ENCODE data around the gene NKD1. TPM values are rescaled to one million over a fixed set of nuclear protein-coding genes. Genes with fewer than 3 reads are reported as not detected.

NKD1 gene, protein sequence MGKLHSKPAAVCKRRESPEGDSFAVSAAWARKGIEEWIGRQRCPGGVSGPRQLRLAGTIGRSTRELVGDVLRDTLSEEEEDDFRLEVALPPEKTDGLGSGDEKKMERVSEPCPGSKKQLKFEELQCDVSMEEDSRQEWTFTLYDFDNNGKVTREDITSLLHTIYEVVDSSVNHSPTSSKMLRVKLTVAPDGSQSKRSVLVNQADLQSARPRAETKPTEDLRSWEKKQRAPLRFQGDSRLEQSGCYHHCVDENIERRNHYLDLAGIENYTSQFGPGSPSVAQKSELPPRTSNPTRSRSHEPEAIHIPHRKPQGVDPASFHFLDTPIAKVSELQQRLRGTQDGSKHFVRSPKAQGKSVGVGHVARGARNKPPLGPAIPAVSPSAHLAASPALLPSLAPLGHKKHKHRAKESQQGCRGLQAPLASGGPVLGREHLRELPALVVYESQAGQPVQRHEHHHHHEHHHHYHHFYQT
- 0.12 TPM for polyA plus RNA-seq (2013)

DNA sequence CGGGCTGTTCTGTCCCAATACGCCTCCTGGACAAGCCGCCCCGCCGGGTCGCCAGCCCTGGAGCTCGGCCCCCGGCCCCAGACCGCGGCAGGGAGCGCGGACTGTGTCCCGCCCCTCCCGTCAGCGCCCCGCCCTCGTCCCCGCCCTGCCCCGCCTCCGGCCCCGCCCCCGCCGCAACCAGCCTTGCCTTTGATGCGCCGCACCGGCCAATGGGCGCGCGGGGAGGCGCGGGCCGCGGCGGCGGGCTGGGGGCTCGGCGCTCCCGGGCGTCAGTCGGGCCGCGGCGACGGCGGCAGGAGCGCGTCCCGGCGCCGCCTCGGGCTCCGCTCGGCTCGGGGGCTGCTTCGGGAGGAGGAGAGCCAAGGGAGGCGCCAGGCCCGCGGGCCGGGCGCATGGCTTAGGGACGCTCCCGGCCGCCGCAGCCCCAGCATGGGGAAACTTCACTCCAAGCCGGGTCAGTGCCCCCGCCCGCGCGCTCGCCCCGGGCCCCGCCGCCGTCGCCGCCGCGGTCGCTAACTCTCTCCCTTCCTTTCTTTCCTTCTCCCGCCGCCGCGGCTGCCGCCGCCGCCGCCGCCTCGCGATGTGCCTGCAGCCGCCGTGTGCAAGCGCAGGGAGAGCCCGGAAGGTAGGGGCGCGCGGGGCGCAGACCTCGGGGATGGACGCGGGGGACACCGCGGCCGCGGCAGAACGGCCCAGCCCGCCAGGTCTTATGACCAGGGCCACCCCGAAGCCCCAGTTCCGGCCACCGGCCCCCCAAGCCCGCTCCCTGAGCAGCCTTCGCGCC lies at the start of gene NKD1:
NKD1 (plus strand) TSS at position 272 of the 784 bp plus-strand sequence; CDS start at position 430, 158 bp downstream.
- Histone ChIP-seq H3K4me3 (ENCODE audit: control insufficient read depth in 1 of 7, extremely low read depth in 1 of 7, insufficient read depth in 4 of 7, low read depth in 2 of 7, low read length in 6 of 7) (peak within 1 kb of the TSS; percentile 55 to 85 (median 68)), H3K9me3 (ENCODE audit: control extremely low read depth in 1 of 5, control insufficient read depth in 4 of 5, insufficient read depth in 2 of 5, low read depth in 1 of 5, low read length in 4 of 5) (peaks cover 0 to 4% (median 0%) of the 10 kb centered on the region in 5 experiments), H3K27ac (ENCODE audit: insufficient read depth in 1 of 2, low read depth in 1 of 2, low read length in 2 of 2, poor library complexity in 1 of 2, severe bottlenecking in 2 of 2) (no peak within 1 kb of the TSS), H3K36me3 (ENCODE audit: control insufficient read depth in 4 of 4, insufficient read depth in 4 of 4, low read length in 3 of 4) (no peaks in the 10 kb centered on the region), H3K4me1 (ENCODE audit: control extremely low read depth in 1 of 4, control insufficient read depth in 4 of 4, insufficient read depth in 4 of 4, low read length in 3 of 4) (peaks cover 3 to 19% (median 15%) of the 10 kb centered on the region in 4 experiments), H3K27me3 (replicated peaks in 2 of 5; ENCODE audit: control insufficient read depth in 4 of 5, insufficient read depth in 5 of 5, low read length in 4 of 5) (peaks cover 0 to 40% (median 27%) of the 10 kb centered on the region in 5 experiments)
- POLR2A ChIA-PET: no interaction called here
- DNase-seq: peak; percentile 37 to 58 (median 51)
- CTCF ChIA-PET: no interaction called here
- under 1% methylated on average over 90 of the region's 113 CpGs for whole genome bisulfite sequencing (ENCODE audit: insufficient coverage)

DNA sequence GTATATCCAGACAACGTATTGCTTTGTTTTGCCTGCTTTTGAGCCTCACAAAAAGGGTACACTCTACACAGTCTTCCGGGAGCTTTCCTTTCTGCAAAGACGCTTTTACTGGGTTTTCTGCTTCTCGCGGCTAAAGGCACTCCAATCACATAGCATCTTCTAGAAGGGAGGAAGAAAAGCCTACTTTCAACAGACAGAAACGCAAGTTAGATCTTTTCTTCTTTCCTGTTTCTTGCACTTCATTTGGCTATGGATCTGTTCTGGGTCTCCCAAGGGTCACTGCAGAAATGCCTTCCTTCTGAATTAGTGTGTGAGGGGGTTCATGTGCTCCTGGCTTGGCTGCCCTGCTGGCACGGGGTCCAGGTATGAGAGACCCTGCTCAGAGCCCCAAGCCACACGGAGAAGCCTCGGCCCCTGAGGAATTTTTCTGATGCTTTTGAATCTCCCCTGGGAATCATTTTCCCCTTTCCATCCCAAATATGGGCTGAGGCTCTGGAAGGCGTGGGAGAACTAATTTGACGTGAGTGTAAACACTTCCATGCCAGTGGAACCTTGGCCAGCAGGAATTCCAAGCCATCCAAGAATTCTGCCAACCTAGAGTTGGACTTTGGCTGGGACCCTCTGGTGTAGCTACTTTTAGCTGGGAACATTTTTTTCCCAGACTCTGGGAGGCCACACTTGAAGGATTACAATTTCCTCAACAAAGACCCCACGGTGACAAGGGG lies 49.6 kb upstream of the NKD1 start:
- H3K4me1 ChIP-seq (ENCODE audit: control extremely low read depth in 1 of 4, control insufficient read depth in 4 of 4, insufficient read depth in 4 of 4, low read length in 3 of 4): no peaks in the 10 kb centered on the region
- no peaks in the 10 kb centered on the region for H3K36me3 ChIP-seq (ENCODE audit: control insufficient read depth in 4 of 4, insufficient read depth in 4 of 4, low read length in 3 of 4)
- POLR2A ChIA-PET: no interaction called here
- no peaks in the 10 kb centered on the region for H3K27me3 ChIP-seq (replicated peaks in 2 of 5; ENCODE audit: control insufficient read depth in 4 of 5, insufficient read depth in 5 of 5, low read length in 4 of 5)
- H3K9me3 ChIP-seq (ENCODE audit: control extremely low read depth in 1 of 5, control insufficient read depth in 4 of 5, insufficient read depth in 2 of 5, low read depth in 1 of 5, low read length in 4 of 5): peaks cover 0 to 4% (median 0%) of the 10 kb centered on the region in 5 experiments
- 92% methylated on average over 9 of the region's 12 CpGs for WGBS (ENCODE audit: insufficient coverage)
- CTCF ChIA-PET: no interaction called here
- no peak overlapping the region for H3K27ac ChIP-seq (ENCODE audit: insufficient read depth in 1 of 2, low read depth in 1 of 2, low read length in 2 of 2, poor library complexity in 1 of 2, severe bottlenecking in 2 of 2)
- H3K4me3 ChIP-seq (ENCODE audit: control insufficient read depth in 1 of 7, extremely low read depth in 1 of 7, insufficient read depth in 4 of 7, low read depth in 2 of 7, low read length in 6 of 7): no peak overlapping the region
- DNase-seq: no peak

DNA sequence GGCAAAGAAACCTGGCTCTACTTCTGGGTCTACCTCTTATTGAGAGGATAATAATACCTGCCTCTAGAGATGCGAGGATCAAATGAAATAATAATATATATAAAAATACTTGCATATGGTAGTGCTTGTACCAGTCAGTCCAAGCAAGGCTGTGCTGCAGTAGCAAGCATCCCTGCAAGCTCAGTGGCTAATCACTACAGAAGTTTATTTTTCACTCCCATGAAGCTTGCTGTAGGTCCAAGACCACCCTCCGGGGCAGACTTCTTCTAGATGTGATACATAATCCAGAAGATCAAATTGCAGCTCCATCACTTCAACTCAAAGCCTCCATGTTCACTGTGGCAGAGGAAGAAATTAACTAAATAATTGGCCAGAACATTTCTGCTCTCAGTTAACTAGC lies 48.9 kb upstream of the NKD1 start:
- no peaks in the 10 kb centered on the region for H3K4me1 ChIP-seq (ENCODE audit: control extremely low read depth in 1 of 4, control insufficient read depth in 4 of 4, insufficient read depth in 4 of 4, low read length in 3 of 4)
- POLR2A ChIA-PET: no interaction called here
- no peaks in the 10 kb centered on the region for H3K27me3 ChIP-seq (replicated peaks in 2 of 5; ENCODE audit: control insufficient read depth in 4 of 5, insufficient read depth in 5 of 5, low read length in 4 of 5)
- H3K27ac ChIP-seq (ENCODE audit: insufficient read depth in 1 of 2, low read depth in 1 of 2, low read length in 2 of 2, poor library complexity in 1 of 2, severe bottlenecking in 2 of 2): no peak overlapping the region
- H3K36me3 ChIP-seq (ENCODE audit: control insufficient read depth in 4 of 4, insufficient read depth in 4 of 4, low read length in 3 of 4): no peaks in the 10 kb centered on the region
- peaks cover 0 to 4% (median 0%) of the 10 kb centered on the region in 5 experiments for H3K9me3 ChIP-seq (ENCODE audit: control extremely low read depth in 1 of 5, control insufficient read depth in 4 of 5, insufficient read depth in 2 of 5, low read depth in 1 of 5, low read length in 4 of 5)
- CTCF ChIA-PET: no interaction called here
- no peak for DNase-seq
- no peak overlapping the region for H3K4me3 ChIP-seq (ENCODE audit: control insufficient read depth in 1 of 7, extremely low read depth in 1 of 7, insufficient read depth in 4 of 7, low read depth in 2 of 7, low read length in 6 of 7)
- no CpG with 5 or more reads among the region's 2 CpGs for WGBS (ENCODE audit: insufficient coverage)

DNA sequence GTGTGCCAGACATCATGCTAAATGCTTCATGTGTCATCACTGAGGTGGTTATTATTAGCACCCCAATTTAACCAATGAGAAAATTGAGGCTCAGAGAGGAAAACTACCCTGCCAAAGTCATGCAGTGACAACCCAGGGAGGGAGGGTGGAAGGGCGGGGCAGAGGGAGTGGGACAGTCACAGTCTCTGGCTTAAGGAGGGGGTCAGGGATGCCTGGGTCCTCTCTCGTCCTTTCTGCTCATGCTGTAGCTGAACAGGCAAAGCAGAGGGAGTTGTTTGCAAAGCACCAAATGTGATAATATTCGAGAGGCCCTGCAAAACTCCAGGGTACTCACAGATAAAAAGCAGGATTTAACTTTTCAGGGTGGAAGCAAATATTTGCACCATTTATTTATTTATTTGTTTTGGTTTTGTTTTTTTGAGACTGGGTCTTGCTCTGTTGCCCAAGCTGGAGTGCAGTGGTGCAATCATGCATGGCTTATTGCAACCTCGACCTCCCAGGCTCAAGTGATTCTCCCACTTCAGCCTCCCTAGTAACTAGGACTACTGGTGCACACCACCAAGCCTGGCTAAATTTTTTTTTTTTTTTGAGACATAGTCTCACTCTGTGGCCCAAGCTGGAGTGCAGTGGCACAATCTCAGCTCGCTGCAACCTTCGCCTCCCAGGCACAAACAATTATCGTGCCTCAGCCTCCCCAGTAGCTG lies 47.9 kb upstream of the NKD1 start:
- H3K4me1 ChIP-seq (ENCODE audit: control extremely low read depth in 1 of 4, control insufficient read depth in 4 of 4, insufficient read depth in 4 of 4, low read length in 3 of 4): no peaks in the 10 kb centered on the region
- 93% methylated on average over 5 of the region's 7 CpGs for WGBS (ENCODE audit: insufficient coverage)
- no peak overlapping the region for H3K27ac ChIP-seq (ENCODE audit: insufficient read depth in 1 of 2, low read depth in 1 of 2, low read length in 2 of 2, poor library complexity in 1 of 2, severe bottlenecking in 2 of 2)
- ChIA-PET CTCF (no interaction called here), POLR2A (interaction anchor here (0.5 kb wide), 1 partner anchor 541 kb away, joined by 3 read pairs; no protein-coding TSS in a partner anchor)
- H3K27me3 ChIP-seq (replicated peaks in 2 of 5; ENCODE audit: control insufficient read depth in 4 of 5, insufficient read depth in 5 of 5, low read length in 4 of 5): no peaks in the 10 kb centered on the region
- H3K9me3 ChIP-seq (ENCODE audit: control extremely low read depth in 1 of 5, control insufficient read depth in 4 of 5, insufficient read depth in 2 of 5, low read depth in 1 of 5, low read length in 4 of 5): peaks cover 0 to 3% (median 0%) of the 10 kb centered on the region in 5 experiments
- DNase-seq: no peak
- H3K4me3 ChIP-seq (ENCODE audit: control insufficient read depth in 1 of 7, extremely low read depth in 1 of 7, insufficient read depth in 4 of 7, low read depth in 2 of 7, low read length in 6 of 7): no peak overlapping the region
- no peaks in the 10 kb centered on the region for H3K36me3 ChIP-seq (ENCODE audit: control insufficient read depth in 4 of 4, insufficient read depth in 4 of 4, low read length in 3 of 4)

DNA sequence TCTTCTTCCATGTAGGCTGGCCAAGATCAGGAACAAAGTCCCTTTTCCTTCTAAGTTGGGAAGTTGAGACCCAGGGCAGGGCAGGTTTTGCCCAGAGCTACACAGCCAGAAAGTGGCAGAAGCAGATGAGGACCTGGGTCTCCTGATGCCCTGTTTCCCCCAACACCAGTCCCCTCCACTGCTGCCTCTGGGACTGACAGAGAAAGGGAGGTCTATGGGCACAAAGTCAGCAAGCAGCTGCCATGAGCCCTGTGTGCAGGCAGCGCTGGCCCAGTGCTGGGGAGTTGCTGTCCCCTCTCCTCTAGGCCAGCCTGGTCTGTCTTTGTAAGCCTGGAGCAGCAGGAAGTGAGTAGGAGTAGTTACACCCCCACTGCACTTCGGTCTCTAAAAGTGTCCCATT lies 46.9 kb upstream of the NKD1 start:
- ChIA-PET CTCF (no interaction called here), POLR2A (no interaction called here)
- Histone ChIP-seq H3K36me3 (ENCODE audit: control insufficient read depth in 4 of 4, insufficient read depth in 4 of 4, low read length in 3 of 4) (no peaks in the 10 kb centered on the region), H3K9me3 (ENCODE audit: control extremely low read depth in 1 of 5, control insufficient read depth in 4 of 5, insufficient read depth in 2 of 5, low read depth in 1 of 5, low read length in 4 of 5) (peaks cover 0 to 3% (median 0%) of the 10 kb centered on the region in 5 experiments), H3K4me3 (ENCODE audit: control insufficient read depth in 1 of 7, extremely low read depth in 1 of 7, insufficient read depth in 4 of 7, low read depth in 2 of 7, low read length in 6 of 7) (no peak overlapping the region), H3K27ac (ENCODE audit: insufficient read depth in 1 of 2, low read depth in 1 of 2, low read length in 2 of 2, poor library complexity in 1 of 2, severe bottlenecking in 2 of 2) (no peak overlapping the region), H3K27me3 (replicated peaks in 2 of 5; ENCODE audit: control insufficient read depth in 4 of 5, insufficient read depth in 5 of 5, low read length in 4 of 5) (no peaks in the 10 kb centered on the region), H3K4me1 (ENCODE audit: control extremely low read depth in 1 of 4, control insufficient read depth in 4 of 4, insufficient read depth in 4 of 4, low read length in 3 of 4) (no peaks in the 10 kb centered on the region)
- no peak for DNase-seq
- WGBS (ENCODE audit: insufficient coverage): 89% methylated on average over 1 of the region's 2 CpGs

DNA sequence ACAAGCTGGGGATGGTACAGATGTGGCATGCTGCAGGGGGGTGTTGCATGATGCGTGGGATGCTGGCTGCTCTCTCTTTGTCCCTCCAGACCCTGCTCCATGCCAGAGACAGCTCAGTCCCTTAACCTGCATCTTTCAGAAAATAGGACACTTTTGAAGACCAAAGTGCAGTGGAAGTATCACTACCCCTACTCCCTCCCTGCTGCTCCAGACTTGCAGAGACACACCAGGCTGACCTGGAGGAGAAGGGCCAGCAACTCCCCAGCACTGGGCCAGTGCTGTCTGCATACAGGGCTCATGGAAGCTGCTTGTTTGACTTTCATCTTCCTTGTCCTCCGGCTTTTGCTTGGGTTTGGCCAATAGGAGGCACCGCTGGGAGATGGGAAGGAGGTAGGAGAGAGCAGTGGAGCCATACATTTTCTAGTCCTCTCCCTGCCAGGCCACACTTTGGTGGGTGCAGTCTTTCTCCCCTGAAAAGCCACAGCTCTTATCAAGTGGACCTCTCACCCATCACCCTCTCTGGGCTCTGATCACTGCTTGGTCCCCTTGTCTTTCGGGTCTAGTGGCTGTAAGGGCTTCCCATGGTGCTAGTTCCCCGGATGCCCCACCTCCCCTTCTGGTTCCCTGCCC lies 46.1 kb upstream of the NKD1 start:
- Histone ChIP-seq H3K27me3 (replicated peaks in 2 of 5; ENCODE audit: control insufficient read depth in 4 of 5, insufficient read depth in 5 of 5, low read length in 4 of 5) (no peaks in the 10 kb centered on the region), H3K4me1 (ENCODE audit: control extremely low read depth in 1 of 4, control insufficient read depth in 4 of 4, insufficient read depth in 4 of 4, low read length in 3 of 4) (no peaks in the 10 kb centered on the region), H3K36me3 (ENCODE audit: control insufficient read depth in 4 of 4, insufficient read depth in 4 of 4, low read length in 3 of 4) (no peaks in the 10 kb centered on the region), H3K4me3 (ENCODE audit: control insufficient read depth in 1 of 7, extremely low read depth in 1 of 7, insufficient read depth in 4 of 7, low read depth in 2 of 7, low read length in 6 of 7) (no peak overlapping the region), H3K9me3 (ENCODE audit: control extremely low read depth in 1 of 5, control insufficient read depth in 4 of 5, insufficient read depth in 2 of 5, low read depth in 1 of 5, low read length in 4 of 5) (peaks cover 0 to 3% (median 0%) of the 10 kb centered on the region in 5 experiments), H3K27ac (ENCODE audit: insufficient read depth in 1 of 2, low read depth in 1 of 2, low read length in 2 of 2, poor library complexity in 1 of 2, severe bottlenecking in 2 of 2) (no peak overlapping the region)
- ChIA-PET CTCF (no interaction called here), POLR2A (no interaction called here)
- DNase-seq: no peak
- 96% methylated on average over 4 of the region's 5 CpGs for WGBS (ENCODE audit: insufficient coverage)

Measured in common myeloid progenitor, CD34-positive (primary cell).